NCI-H460 (cell line): ENCODE data around the gene ARF6. TPM values are rescaled to one million over a fixed set of nuclear protein-coding genes. Genes with fewer than 3 reads are reported as not detected.
"Not testable (repeated sequence)": the region's sequence is repeated elsewhere in the genome, so short reads cannot be mapped to it uniquely, and the experiment has no call there.

Source experiments
- DNase-seq: peaks from one replicate; pipeline ENCODE4 v3.0.0-alpha.2; 2016; ENCODE audit warnings: low read depth; ENCODE audit errors: extremely low read depth
- small RNA-seq, 2 experiments: library from RNA; depleted of rRNA; stranded (forward); fragments of <200 nt; gene quantifications; one replicate each; pipeline ENCODE3, GENCODE V24; 2014
- total RNA-seq: library from RNA; depleted of rRNA; stranded (reverse); fragments of >200 nt; shearing (Covaris generic); gene quantifications from 2 replicates; pipeline ENCODE4 v1.2.3, GENCODE V29; 2014; rRNA removed

The ARF6 gene
- total RNA-seq, 1 experiment from 2014 or later, result 54.4 TPM

DNA sequence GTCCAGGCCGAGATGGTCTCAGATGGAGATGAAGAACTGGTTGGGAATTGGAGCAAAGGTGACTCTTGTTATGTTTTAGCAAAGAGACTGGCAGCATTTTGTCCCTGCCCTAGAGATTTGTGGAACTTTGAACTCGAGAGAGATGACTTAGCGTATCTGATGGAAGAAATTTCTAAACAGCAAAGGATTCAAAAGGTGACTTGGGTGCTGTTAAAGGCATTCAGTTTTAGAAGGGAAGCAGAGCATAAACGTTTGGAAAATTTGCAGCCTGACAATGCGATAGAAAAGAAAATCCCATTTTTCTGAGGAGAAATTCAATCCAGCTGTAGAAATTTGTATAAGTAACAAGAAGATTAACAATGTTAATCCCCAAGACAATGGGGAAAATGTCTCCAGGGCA, 44.0 kb downstream of the ARF6 start:
- DNase-seq, result not testable (repeated sequence)

DNA sequence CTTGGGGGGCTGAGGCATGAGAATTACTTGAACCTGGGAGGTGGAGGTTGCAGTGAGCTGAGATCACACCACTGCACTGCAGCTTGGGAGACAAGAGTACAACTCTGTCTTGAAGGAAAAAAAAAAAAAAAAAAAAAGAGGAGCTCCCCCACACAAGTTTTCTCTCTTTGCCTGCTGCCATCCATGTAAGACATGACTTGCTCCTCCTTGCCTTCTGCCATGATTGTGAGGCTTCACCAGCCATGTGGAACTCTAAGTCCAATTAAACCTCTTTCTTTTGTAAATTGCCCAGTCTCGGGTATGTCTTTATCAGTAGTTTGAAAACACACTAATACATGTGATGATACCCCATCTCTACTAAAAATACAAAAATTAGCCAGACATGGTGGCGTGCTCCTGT, 46.3 kb downstream of the ARF6 start:
- DNase-seq, result not testable (repeated sequence)

DNA sequence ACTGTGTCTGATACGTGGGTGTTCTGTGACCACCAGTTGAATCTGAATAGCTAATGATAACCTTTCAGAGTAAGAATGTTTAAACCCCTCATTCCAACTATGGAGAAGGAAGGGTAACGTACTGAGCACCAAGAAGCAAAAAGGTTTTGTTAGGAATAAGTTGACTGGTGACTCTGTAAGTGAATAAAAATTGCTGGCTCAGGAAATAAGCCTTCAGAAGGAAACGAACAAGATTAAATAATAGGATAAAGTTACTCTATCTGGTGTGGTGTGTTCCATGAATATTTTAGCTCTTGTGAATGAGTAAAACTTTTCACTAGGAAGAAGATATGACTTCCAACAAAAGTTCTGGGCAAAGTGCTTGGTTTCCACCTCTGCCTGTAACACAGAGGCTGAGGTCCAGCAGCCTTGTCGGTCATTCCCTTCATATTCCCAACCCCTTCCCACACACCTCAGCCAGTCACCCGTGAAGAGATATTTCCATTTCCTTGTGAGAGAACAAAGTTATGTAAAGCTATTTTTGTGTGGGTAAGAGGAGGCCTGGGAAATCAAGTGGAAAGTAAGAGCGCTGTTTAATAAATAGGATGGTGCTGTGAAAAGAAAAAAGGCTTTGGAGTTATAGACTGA, 47.1 kb downstream of the ARF6 start:
- no peak for DNase-seq

DNA sequence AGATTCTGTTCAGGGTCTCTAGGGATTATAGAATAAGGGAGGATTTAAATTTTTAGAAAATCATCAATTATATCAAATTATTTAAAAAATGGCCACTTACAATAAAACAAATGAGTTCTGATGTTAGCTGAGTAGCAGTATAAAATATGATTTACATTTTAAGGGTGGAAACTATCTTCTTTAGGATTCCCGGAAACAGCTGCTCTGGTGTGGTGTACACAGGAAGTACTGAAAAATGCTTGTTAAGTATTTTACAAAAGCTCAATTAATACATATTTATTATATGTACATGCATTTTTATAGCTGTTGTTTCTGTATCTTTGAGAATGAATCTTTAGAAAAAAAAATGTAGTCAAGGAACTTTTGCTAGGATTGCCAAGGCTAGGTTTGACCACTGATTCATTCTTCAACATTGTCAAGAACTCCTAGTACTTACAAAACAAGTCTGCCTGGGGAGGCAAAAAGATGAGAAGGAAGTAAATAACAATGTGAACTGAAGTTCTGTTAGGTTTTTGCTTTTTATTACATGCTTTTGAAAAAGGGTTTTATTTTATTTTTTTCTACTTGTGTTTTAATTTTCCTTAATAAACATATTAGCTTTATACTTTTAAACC, 48.0 kb downstream of the ARF6 start:
- DNase-seq, result no peak

DNA sequence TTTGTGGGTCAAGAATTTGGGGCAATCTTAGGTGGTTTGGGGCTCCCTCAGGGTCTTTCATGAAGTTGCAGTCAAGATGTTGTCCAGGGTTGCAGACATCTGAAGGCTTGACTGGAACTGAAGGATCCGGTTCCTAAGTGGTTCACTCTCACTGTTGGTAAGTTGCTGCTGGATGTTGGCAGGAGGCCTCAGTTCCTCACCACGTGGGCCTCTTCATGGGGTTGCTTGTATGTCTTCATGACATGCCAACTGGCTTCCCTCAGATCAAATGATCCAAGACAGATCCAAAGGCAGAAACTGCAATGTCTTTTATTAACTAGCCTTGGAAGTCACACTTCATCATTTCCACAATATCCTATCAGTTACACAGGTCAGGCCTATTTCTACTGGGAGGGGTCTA, 49.2 kb downstream of the ARF6 start:
- DNase-seq, result no peak

DNA sequence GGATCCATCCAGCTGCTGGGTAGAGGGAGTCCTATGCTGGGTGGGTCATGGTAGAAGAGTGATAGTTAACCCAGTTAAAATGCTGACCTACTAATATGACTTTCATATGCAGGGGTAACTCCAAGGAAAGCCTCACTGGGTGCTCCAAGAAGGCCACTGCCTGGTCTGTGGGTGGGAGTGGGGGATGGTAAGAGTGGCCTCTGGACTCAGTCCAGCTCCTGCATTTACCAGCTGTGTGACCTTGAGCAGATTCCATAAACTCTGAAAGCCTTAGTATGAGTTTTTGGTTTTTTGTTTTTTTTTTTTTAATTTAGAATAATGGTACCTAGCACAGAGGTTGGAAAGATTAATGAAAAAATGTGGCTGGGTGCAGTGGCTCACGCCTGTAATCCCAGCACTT, 51.6 kb downstream of the ARF6 start:
- DNase-seq, result no peak

DNA sequence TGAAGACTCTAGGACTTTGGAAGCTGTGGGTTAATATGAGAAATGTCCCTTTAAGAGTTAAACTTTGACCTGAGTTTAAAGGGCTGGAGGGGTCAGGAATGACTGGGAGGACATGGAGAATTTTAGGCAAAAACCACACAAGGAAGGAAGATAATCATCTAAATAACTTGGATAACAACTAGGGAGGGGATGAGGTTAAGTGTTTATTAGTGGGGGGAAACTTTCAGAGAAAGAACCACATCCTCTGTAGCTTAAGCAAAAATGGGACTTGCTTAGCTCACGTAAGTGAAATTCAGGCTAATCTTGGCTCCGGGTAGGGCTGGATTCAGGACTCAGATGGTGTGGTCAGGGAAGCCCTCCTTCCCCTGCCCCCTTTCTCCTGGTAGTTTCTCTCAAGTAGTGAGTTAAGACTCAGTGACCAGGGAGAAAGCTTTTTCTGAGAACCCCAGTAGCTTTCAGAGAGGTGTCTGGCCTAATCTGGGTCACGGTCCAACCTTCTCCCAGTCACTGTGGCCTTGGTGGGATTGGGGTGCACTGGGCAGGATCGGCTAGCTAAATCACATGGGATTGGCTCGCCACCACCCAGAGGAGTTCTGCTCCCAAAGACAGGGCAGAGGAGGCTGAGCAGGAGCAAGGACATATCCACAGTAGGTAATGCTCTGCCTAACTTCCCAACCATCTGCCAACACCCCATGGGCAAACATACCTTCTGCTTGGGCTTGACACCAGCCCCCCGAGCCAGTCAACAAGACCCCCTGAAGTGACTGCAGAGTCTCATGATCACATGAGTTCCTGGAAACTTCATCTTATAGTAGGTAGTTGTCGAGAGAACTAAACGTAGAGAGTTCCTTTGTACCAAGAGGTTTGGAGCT, 52.8 kb downstream of the ARF6 start:
- DNase-seq, result no peak

Small RNAs within 50 kb of the gene (small RNA-seq; reads per million reads assigned to genes)
- gene RF00017, result 0 reads per million in 2 experiments
- gene RN7SL2, result 2.4 to 159 reads per million in 2 experiments
- 4.0 to 161 reads per million in 2 experiments for gene RN7SL3
- gene RNU6-189P, result 0 reads per million in 2 experiments

Other genes starting within 250 kb of the ARF6 start
- gene POLE2, start 204.9 kb upstream of the ARF6 start, total RNA-seq, result 15.2 and 16.2 TPM in 2 replicates
- gene KLHDC1, start 200.0 kb upstream of the ARF6 start, total RNA-seq, result 0.47 and 0.69 TPM in 2 replicates
- 62.1 and 83.0 TPM in 2 replicates for gene KLHDC2, start 124.9 kb upstream of the ARF6 start, total RNA-seq
- gene NEMF, start 40.3 kb upstream of the ARF6 start, total RNA-seq, result 61.1 and 73.4 TPM in 2 replicates
- gene VCPKMT, start 223.5 kb downstream of the ARF6 start, total RNA-seq, result 11.7 and 11.9 TPM in 2 replicates